Kidney (tissue), 14 donors: ENCODE data around the gene EIF2S2. TPM values are rescaled to one million over a fixed set of nuclear protein-coding genes. Genes with fewer than 3 reads are reported as not detected.

Source experiments
- DNase-seq, 5 donors: peaks; one replicate each; pipeline ENCODE4 v3.0.0-alpha.2; 2013 to 2020
- FAIRE-seq: peaks from 2 replicates; lab custom pipeline; 2012; peaks lifted over from hg19 to GRCh38; lab: Jason Lieb, UNC
- H3K27ac ChIP-seq, 2 donors: one replicate each; pipeline ENCODE4 v1.7.0; 2013; ENCODE audit warnings: low read depth in 2 of 2, low read length in 2 of 2, inconsistent platforms in 1 of 2
- H3K27me3 ChIP-seq: one replicate; pipeline ENCODE4 v1.7.1; 2013; ENCODE audit warnings: low read length, inconsistent platforms; ENCODE audit not compliant: control insufficient read depth, insufficient read depth
- H3K36me3 ChIP-seq, 3 donors: one replicate each; pipeline versions ENCODE4 v1.7.0 to v1.7.1; 2013; ENCODE audit warnings: low read length in 3 of 3, control low read depth in 1 of 3, inconsistent platforms in 1 of 3; ENCODE audit not compliant: insufficient read depth in 3 of 3, control insufficient read depth in 2 of 3
- H3K4me1 ChIP-seq, 3 donors: one replicate each; pipeline versions ENCODE4 v1.7.0 to v1.7.1; 2013; ENCODE audit warnings: low read length in 3 of 3, inconsistent platforms in 1 of 3, low read depth in 1 of 3; ENCODE audit not compliant: control insufficient read depth in 2 of 3, insufficient read depth in 2 of 3
- H3K4me3 ChIP-seq, 3 donors: one replicate each; pipeline versions ENCODE4 v1.7.0 to v1.8.1; 2013; ENCODE audit warnings: low read length in 3 of 3, control low read depth in 1 of 3, inconsistent platforms in 1 of 3
- H3K9ac ChIP-seq, 3 donors: one replicate each; pipeline versions ENCODE4 v1.7.0 to v1.7.1; 2013; ENCODE audit warnings: low read length in 3 of 3, control low read depth in 1 of 3, inconsistent platforms in 1 of 3
- H3K9me3 ChIP-seq, 3 donors: one replicate each; pipeline versions ENCODE4 v1.7.0 to v1.7.1; 2013; ENCODE audit warnings: low read length in 3 of 3, control low read depth in 1 of 3, inconsistent platforms in 1 of 3; ENCODE audit not compliant: control insufficient read depth in 2 of 3, insufficient read depth in 1 of 3
- intact Hi-C: fragments of 100-400 bp; cut with DNase I; formaldehyde crosslinking; loops from one replicate; pipeline ENCODE4 v1.11.1; 2022
- polyA plus RNA-seq: library from polyadenylated mRNA; stranded (reverse); fragments of 350-450 nt; fragmentation: Illumina TruSeq; extraction: RNeasy Lipid Tissue Mini Kit (QIAGEN cat#74804); gene quantifications from one replicate; pipeline ENCODE4 v1.2.3, GENCODE V29; 2014; ENCODE audit warnings: low read depth, low replicate concordance; ENCODE audit not compliant: insufficient read depth
- total RNA-seq: library from RNA; stranded (reverse); fragmentation: NEBNext Ultra II Directional; extraction: Animal tissue kit (Norgen Biotek cat#: 25700); gene quantifications from one replicate; pipeline ENCODE4 v1.2.1, GENCODE V29; 2021
- TF ChIP-seq, protein P1 (sequence below): IDR thresholded peaks from 3 replicates; pipeline ENCODE4 v1.5.1; 2012; ENCODE audit warnings: mild to moderate bottlenecking, moderate library complexity, borderline replicate concordance; ENCODE audit not compliant: insufficient read depth; ENCODE audit errors: extremely low read depth
- donor health status: control.
- donor health status: control.
- donor health status: control.
- donor health status: control.
- donor health status: control.
- donor health status: DM: yes; HTN: yes; CAD: no.
- donor health status: Normal renal cell carcinoma (clear cell type).

Gene EIF2S2
- total and polyA plus RNA-seq, 2 donors from 2014 or later = 51.2 to 60.3 TPM

DNA sequence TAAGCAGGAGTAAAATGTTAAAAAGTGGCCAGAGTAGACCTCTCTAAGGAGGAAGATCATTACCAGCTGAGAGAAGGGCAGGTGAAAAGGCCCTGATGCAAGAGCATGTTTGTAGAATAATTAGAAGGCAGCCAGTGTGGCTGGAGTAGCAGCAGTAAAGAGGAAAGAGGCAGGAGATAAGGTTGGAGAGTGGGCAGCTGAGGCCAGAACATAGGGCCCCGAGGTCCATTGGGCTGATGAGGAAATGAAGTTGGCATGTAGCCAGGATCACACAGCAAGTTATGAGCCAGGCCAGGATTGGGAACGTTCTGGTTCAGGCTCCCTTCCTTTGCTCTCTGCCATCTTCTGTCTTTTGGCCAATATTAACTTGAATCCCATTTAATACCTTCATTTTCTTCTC is 66.7 kb downstream of the EIF2S2 start:
- Histone ChIP-seq H3K9me3 (no peaks in the 10 kb centered on the region), H3K4me1 (peaks cover 6 to 32% (median 24%) of the 10 kb centered on the region in 3 donors), H3K36me3 (no peaks in the 10 kb centered on the region), H3K4me3 (peak overlapping the region in 1 of 3 donors; percentile 7), H3K9ac (no peak overlapping the region), H3K27ac (peak overlapping the region; percentile 23 to 57), H3K27me3 (no peaks in the 10 kb centered on the region)
- TF ChIP-seq, protein P1, sequence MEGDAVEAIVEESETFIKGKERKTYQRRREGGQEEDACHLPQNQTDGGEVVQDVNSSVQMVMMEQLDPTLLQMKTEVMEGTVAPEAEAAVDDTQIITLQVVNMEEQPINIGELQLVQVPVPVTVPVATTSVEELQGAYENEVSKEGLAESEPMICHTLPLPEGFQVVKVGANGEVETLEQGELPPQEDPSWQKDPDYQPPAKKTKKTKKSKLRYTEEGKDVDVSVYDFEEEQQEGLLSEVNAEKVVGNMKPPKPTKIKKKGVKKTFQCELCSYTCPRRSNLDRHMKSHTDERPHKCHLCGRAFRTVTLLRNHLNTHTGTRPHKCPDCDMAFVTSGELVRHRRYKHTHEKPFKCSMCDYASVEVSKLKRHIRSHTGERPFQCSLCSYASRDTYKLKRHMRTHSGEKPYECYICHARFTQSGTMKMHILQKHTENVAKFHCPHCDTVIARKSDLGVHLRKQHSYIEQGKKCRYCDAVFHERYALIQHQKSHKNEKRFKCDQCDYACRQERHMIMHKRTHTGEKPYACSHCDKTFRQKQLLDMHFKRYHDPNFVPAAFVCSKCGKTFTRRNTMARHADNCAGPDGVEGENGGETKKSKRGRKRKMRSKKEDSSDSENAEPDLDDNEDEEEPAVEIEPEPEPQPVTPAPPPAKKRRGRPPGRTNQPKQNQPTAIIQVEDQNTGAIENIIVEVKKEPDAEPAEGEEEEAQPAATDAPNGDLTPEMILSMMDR = no peak
- DNase-seq (no peak), FAIRE-seq (no peak)
- intact Hi-C loops = no loop called here

DNA sequence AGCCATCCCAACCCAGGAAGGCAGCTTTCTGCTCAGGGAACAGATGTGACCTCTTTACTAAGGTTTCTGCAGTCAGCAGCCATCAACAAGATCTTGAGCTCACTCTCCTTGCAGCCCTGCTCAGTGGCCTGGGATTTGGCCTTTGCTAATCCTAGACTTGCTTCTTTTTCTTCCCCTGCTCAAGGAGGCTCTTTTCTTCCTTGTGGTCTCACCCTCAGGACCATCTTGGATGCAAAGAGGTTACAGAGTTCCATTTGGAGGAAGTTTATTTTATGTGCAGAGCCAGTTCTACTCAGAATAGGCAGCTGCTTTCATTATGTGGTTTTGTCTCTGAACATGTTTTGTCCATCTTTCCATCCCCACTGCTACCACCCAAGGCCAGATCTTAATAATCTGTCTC is 69.0 kb downstream of the EIF2S2 start:
- DNase-seq = no peak
- peaks cover 4 to 31% (median 19%) of the 10 kb centered on the region in 3 donors for H3K4me1 ChIP-seq
- no peaks in the 10 kb centered on the region for H3K36me3 ChIP-seq
- no peak overlapping the region for H3K9ac ChIP-seq
- H3K4me3 ChIP-seq = no peak overlapping the region
- intact Hi-C loops = no loop called here
- H3K9me3 ChIP-seq = no peaks in the 10 kb centered on the region
- H3K27me3 ChIP-seq = no peaks in the 10 kb centered on the region
- no peak overlapping the region for H3K27ac ChIP-seq
- FAIRE-seq = no peak
- TF ChIP-seq, protein P1 = no peak

DNA sequence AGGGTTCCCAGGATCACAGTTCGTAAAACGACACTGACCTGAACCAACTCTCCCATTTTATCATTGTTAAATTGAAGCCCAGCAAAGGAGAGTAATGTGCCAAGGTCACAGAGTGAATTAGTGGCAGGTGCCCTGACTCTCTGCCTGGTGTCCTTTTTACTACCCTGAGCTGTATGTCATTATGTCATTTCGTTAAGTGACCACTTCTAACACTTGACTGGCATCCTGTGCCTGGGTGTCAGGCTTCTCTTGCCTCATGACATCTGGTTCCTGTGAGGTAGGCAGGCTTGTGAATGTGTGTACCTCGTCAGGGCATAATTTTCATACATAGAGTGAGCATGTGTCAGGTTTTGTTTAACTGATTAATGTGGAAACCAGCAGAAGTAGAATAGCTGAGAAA is 69.8 kb downstream of the EIF2S2 start:
- FAIRE-seq (no peak), DNase-seq (peak in 3 of 5 donors; percentile 39 to 60 (median 57))
- TF ChIP-seq, protein P1 = no peak
- intact Hi-C loops = no loop called here
- Histone ChIP-seq H3K4me3 (no peak overlapping the region), H3K4me1 (peaks cover 8 to 31% (median 21%) of the 10 kb centered on the region in 3 donors), H3K9me3 (no peaks in the 10 kb centered on the region), H3K36me3 (no peaks in the 10 kb centered on the region), H3K27ac (no peak overlapping the region), H3K9ac (no peak overlapping the region), H3K27me3 (no peaks in the 10 kb centered on the region)

DNA sequence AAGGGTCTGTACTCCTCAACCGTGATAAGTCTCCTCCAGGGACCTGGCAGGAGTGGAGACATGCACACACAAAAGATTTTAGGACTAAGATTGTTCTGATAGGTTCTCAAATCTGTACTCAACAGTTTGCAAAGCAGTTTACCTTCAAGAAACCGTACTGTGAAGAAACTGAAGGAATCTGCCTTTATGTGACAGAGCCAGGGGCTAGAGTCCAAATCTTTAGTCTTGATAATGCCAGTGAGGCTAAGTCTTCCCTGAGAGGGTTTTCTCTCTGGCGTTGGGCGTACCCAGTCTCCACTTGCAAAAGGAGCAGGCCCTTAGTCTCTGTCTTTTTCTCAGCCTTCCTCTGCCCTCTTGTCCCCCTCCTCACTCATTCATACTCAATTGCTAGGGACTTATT is 70.8 kb downstream of the EIF2S2 start:
- Histone ChIP-seq H3K9me3 (no peaks in the 10 kb centered on the region), H3K4me1 (peaks cover 9 to 30% (median 23%) of the 10 kb centered on the region in 3 donors), H3K36me3 (no peaks in the 10 kb centered on the region), H3K4me3 (no peak overlapping the region), H3K9ac (no peak overlapping the region), H3K27me3 (no peaks in the 10 kb centered on the region), H3K27ac (no peak overlapping the region)
- intact Hi-C loops = no loop called here
- TF ChIP-seq, protein P1 = no peak
- no peak for DNase-seq
- FAIRE-seq = no peak
